ENCODE results near the gene TNS1. TPM values are rescaled to one million over a fixed set of nuclear protein-coding genes. Genes with fewer than 3 reads are reported as not detected.

Gene TNS1
- total RNA-seq, 1 experiment from 2014 or later = 0.49 TPM

DNA sequence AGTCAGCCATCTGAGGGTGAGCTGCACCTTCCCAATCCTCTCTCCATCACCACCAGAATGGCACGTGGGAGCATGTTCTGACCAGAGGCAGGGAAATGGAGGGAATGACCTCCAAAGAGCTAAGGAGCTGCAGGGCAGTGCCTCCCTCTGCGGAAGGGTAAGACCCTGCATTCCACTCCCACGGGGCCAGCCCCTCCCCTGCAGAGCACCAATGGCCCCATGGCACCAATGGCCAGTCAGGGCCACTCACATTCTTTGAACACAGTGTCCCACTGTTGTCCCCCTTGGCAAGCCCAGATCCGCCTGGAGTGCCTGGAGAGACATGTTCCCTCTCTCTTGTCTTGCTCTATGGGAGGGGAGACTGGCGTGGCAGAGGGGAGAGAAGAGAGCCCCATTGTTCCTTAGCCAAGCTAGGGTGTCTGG is 164.4 kb downstream of the TNS1 start:
- Histone ChIP-seq H3K4me3 (ENCODE audit: low read depth in 2 of 2, low read length in 2 of 2) (no peak overlapping the region), H3K27me3 (ENCODE audit: control insufficient read depth, insufficient read depth, low read length) (peaks cover 3% of the 10 kb centered on the region; the same call in 1 of the 2 replicates), H3K4me1 (ENCODE audit: control insufficient read depth, insufficient read depth, low read length) (no peaks in the 10 kb centered on the region), H3K36me3 (ENCODE audit: control insufficient read depth, insufficient read depth, low read length) (no peaks in the 10 kb centered on the region), H3K27ac (ENCODE audit: low read length) (no peak overlapping the region), H3K9me3 (ENCODE audit: control insufficient read depth, insufficient read depth, low read depth, low read length) (no peaks in the 10 kb centered on the region)
- intact Hi-C loops (cut with micrococcal nuclease; ENCODE audit: unreplicated experiment) (no loop called here), in situ Hi-C loops (cut with HindIII; ENCODE audit: low pct_unique_long_range_greater_than_20kb, low sequenced_read_pairs) (no loop called here)
- POLR2A ChIA-PET = no interaction called here
- ATAC-seq (no peak), DNase-seq (ENCODE audit: low read depth, low spot score) (no peak)
- no peak for TF ChIP-seq SIN3A (IDR thresholded peaks at IDR 0.05; ENCODE audit: borderline replicate concordance, insufficient read depth, low read depth, low read length)
- TF ChIP-seq POLR2AphosphoS5 (IDR thresholded peaks at IDR 0.05; ENCODE audit: low read depth, low read length) = no peak
- no peak for TF ChIP-seq TCF7L2 (IDR thresholded peaks at IDR 0.05; ENCODE audit: low read depth, low read length)
- TF ChIP-seq, protein P1, sequence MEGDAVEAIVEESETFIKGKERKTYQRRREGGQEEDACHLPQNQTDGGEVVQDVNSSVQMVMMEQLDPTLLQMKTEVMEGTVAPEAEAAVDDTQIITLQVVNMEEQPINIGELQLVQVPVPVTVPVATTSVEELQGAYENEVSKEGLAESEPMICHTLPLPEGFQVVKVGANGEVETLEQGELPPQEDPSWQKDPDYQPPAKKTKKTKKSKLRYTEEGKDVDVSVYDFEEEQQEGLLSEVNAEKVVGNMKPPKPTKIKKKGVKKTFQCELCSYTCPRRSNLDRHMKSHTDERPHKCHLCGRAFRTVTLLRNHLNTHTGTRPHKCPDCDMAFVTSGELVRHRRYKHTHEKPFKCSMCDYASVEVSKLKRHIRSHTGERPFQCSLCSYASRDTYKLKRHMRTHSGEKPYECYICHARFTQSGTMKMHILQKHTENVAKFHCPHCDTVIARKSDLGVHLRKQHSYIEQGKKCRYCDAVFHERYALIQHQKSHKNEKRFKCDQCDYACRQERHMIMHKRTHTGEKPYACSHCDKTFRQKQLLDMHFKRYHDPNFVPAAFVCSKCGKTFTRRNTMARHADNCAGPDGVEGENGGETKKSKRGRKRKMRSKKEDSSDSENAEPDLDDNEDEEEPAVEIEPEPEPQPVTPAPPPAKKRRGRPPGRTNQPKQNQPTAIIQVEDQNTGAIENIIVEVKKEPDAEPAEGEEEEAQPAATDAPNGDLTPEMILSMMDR (IDR thresholded peaks at IDR 0.05) = no peak
- no TSS peak for BruUV-seq (replicated peaks)
- CTCF ChIA-PET = no interaction called here

DNA sequence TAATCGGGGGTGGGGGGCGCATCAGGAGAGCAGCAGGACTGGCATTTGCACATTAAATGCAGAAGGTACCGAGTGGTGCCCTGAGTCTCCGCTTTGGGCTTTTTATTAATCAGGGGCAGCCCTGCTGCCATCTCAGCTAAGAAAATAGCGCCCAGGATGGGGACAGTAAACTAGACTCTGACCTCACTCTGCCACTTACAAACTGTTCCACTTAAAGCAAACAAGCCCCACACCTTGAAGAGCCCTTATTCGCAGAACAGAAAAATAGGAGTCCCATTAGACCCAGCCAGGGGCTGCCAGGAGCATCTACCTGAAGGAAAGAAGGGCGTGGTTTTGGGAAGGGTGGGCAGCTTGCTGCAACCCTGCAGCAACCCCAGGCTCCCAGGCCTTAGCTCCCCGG is 165.3 kb downstream of the TNS1 start:
- BruUV-seq (replicated peaks) = no TSS peak
- Histone ChIP-seq H3K27me3 (ENCODE audit: control insufficient read depth, insufficient read depth, low read length) (no peaks in the 10 kb centered on the region; the same call in 1 of the 2 replicates), H3K4me3 (ENCODE audit: low read depth in 2 of 2, low read length in 2 of 2) (no peak overlapping the region), H3K27ac (ENCODE audit: low read length) (no peak overlapping the region), H3K9me3 (ENCODE audit: control insufficient read depth, insufficient read depth, low read depth, low read length) (no peaks in the 10 kb centered on the region), H3K36me3 (ENCODE audit: control insufficient read depth, insufficient read depth, low read length) (no peaks in the 10 kb centered on the region), H3K4me1 (ENCODE audit: control insufficient read depth, insufficient read depth, low read length) (no peaks in the 10 kb centered on the region)
- POLR2A ChIA-PET = no interaction called here
- ATAC-seq (no peak), DNase-seq (ENCODE audit: low read depth, low spot score) (no peak)
- intact Hi-C loops (cut with micrococcal nuclease; ENCODE audit: unreplicated experiment) = no loop called here
- TF ChIP-seq SIN3A (IDR thresholded peaks at IDR 0.05; ENCODE audit: borderline replicate concordance, insufficient read depth, low read depth, low read length) = no peak
- TF ChIP-seq, protein P1 (IDR thresholded peaks at IDR 0.05) = no peak
- TF ChIP-seq, protein P2, sequence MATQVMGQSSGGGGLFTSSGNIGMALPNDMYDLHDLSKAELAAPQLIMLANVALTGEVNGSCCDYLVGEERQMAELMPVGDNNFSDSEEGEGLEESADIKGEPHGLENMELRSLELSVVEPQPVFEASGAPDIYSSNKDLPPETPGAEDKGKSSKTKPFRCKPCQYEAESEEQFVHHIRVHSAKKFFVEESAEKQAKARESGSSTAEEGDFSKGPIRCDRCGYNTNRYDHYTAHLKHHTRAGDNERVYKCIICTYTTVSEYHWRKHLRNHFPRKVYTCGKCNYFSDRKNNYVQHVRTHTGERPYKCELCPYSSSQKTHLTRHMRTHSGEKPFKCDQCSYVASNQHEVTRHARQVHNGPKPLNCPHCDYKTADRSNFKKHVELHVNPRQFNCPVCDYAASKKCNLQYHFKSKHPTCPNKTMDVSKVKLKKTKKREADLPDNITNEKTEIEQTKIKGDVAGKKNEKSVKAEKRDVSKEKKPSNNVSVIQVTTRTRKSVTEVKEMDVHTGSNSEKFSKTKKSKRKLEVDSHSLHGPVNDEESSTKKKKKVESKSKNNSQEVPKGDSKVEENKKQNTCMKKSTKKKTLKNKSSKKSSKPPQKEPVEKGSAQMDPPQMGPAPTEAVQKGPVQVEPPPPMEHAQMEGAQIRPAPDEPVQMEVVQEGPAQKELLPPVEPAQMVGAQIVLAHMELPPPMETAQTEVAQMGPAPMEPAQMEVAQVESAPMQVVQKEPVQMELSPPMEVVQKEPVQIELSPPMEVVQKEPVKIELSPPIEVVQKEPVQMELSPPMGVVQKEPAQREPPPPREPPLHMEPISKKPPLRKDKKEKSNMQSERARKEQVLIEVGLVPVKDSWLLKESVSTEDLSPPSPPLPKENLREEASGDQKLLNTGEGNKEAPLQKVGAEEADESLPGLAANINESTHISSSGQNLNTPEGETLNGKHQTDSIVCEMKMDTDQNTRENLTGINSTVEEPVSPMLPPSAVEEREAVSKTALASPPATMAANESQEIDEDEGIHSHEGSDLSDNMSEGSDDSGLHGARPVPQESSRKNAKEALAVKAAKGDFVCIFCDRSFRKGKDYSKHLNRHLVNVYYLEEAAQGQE (IDR thresholded peaks at IDR 0.05; ENCODE audit: insufficient read depth in 1 of 2, low read depth in 2 of 2, low read length in 1 of 2) = no peak
- no peak for TF ChIP-seq POLR2AphosphoS5 (IDR thresholded peaks at IDR 0.05; ENCODE audit: low read depth, low read length)
- no peak for TF ChIP-seq TCF7L2 (IDR thresholded peaks at IDR 0.05; ENCODE audit: low read depth, low read length)
- in situ Hi-C loops (cut with HindIII; ENCODE audit: low pct_unique_long_range_greater_than_20kb, low sequenced_read_pairs) = no loop called here
- CTCF ChIA-PET = no interaction called here

All from Panc1 (cell line).